OCI-LY7 (cell line): ENCODE data around the gene ID1.

ENCODE experiments used
- CTCF ChIP-seq: fragments of 200-600 bp; sonication (generic); conservative IDR thresholded peaks from 2 replicates; pipeline ENCODE4 v1.5.1; 2014; ENCODE audit warnings: mild to moderate bottlenecking, antibody characterized with exemption, low read length, moderate library complexity, mixed read lengths
- EZH2phosphoT487 ChIP-seq: fragments of 200-600 bp; sonication (generic); IDR thresholded peaks from 2 replicates; pipeline ENCODE4 v1.6.1; 2018; ENCODE audit warnings: low read depth, borderline replicate concordance, mild to moderate bottlenecking, mixed run types, antibody characterized with exemption, low read length, moderate library complexity, mixed read lengths

GRCh38 chr20:31605031-31605901 is at the start of gene ID1:
- TF ChIP-seq CTCF, result no peak
- no peak; the same call in 1 of the 2 replicates for TF ChIP-seq EZH2phosphoT487
